Activated T-helper 9 cell treated with anti-CD3 and anti-CD28 coated beads, Interleukin-2, amount 50 U/mL, for 16 hours (primary cell): ENCODE measurements around the gene OR5A1.
"Not testable (repeated sequence)": the region's sequence is repeated elsewhere in the genome, so short reads cannot be mapped to it uniquely, and the experiment has no call there.

Experiments
- DNase-seq: peaks from one replicate; pipeline ENCODE4 v3.0.0-alpha.2; 2020; ENCODE audit warnings: low read depth

The OR5A1 gene

DNA sequence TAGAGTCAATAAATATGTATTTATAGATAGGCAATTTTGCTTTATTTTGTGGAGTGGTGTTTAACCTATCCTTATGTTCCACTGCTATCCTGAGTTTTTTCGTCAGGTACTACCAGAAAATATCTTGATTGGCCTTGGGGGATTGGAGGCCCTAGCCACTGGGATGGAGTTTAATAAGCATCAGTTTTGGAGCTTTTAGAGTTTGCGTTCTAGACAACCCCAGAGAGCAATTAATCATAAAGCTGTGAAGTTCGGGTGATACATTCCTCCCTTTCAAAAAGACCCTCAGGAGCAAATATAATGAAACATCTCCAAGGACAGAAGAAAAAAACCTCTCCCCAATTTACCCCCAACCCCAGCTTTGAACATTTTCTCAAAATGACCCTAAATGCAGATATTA is at the start of gene OR5A1:
TSS of gene OR5A1 (plus strand) at position 301 of the 400 bp plus-strand sequence. CDS start 6,700 bp downstream, outside the sequence.
- no peak for DNase-seq

DNA sequence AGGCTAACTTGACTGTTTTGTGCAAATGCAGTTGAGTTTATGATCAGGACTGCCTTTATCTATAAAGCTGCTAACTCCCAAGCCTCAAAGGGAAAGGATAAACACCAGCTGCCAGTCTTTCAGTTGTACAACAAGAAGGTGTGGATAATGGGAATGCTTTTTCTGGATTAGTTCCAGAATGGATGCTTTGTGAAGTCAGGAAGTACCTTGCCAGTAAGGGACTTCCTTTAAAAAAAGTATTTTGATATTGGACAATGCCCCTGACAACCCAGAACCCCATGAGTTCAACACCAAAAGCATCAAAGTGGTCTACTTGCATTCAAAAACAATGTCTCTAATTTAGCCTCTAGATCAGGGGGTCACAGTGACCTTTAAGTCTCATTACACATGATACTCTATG is 42.1 kb upstream of the OR5A1 start:
- no peak for DNase-seq

DNA sequence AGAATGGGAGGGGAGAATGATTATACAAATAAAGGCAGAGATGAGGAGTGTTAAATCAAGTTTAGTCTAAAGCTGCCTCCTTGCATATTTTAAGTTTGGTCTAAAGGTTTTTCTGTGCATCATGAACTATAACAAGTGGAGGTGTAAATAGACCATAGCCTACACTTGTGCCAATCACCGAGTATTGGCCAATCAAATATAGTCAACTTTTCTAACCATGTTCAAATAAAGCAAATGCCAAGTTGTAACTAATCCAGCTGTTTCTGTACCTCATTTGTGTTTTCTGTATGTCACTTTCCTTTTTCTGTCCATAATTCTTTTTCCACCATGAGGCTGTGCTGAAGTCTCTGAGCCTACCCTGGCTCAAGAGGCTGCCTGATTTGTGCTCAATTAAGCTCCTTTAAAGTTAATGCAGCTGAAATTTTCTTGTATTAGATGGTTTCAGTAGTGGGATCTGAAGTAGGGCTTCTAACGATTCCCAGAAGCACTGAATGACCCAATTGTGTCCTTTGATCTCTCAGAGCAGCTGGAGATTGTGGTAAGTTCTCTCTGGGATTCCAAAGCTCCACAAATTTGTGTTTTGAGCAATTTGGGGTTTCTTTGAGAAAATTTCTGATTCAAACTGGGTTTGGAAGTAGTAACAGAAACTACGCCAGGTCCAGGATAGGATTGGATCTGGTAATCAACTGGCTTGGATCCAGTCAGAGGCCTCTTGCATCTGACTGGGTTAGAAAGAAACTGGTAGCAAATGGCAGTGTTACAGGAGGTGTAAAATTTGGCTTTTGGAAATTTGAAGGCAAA is 35.6 kb upstream of the OR5A1 start:
- no peak for DNase-seq

DNA sequence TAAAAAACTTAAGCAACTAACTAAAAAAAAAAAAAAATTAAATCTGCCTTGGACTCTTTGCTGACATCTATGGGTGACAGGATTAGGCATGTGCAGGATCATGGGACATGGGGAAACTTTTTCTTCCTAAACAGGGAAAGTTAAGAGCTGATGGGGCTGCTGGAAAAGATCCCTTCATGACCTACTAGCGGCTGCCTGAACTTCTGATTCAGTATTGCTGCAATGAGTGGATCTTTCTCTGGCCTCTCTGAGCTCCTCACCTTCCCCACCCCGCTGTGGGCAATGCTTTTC is 35.1 kb upstream of the OR5A1 start:
- no peak for DNase-seq

DNA sequence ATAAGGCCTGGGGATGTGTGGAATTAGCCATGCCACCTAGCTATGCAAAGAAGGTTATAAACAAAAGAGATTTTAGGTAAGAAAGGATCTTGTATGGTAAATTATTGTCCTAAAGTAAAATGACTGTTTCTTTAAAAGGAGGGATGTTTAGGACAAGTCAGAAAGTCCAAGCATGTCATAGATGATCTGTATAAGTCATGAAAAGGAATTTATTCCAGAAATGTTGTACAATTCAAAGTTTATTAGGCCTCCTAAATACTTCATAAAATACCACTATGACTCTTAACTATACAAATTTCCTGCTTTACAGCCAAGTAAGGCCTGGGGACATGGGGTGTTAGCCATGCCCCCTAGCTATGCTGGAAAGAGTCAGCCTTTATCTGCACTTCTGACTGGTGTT is 32.7 kb upstream of the OR5A1 start:
- no peak for DNase-seq

DNA sequence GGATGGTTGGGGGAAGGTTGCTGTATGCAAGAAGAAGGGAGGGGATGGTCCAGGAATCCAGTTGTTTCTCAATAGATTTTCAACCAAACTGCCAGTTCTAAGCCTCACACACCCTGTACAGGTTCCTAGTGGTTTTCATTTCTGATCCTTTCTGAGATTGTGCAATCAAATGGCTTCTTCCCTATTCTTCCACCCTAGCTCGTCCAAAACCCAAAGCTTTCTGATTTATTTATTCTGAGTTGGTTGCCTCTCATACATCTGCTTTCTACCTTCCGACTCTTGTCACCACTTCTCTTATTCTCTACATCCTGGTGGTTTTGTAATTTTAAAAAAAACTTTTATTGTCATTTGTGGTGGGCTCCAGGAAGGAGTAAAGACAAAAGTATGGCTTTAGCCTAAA is 22.6 kb upstream of the OR5A1 start:
- no peak for DNase-seq

DNA sequence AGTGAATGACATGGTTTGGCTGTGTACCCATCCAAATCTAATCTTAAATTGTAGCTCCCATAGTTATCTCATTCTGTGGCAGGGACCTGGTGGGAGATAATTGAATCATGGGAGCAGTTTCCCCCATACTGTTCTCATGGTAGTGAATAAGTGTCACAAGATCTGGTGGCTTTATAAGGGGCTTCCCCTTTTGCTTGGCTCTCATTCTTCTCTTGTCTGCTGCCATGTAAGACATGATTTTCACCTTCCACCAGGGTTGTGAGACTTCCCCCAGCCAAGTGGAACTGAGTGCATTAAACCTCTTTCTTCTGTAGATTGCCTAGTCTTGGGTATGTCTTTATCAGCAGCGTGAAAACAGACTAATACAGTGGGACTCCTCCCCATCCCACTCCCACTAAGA is 21.2 kb upstream of the OR5A1 start:
- DNase-seq: no peak

DNA sequence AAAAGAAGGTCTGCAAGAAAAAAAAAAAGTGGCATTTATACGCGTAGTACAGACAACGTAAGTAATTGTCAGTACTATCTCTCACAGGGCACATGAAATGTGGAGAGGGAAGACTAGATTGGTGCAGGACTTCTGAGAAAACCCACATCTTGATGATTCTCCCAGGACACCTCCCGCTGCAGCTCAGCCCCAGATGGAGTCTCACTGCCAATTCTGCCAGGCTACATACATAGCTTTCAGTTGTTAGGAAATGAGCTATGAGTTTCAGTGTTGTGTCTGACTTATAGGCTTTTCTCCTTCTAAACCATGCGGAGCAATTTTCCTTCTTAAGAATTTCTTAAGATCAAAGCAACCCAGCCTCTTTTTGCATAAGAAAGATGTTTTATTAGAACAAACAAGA is 19.7 kb upstream of the OR5A1 start:
- no peak for DNase-seq

DNA sequence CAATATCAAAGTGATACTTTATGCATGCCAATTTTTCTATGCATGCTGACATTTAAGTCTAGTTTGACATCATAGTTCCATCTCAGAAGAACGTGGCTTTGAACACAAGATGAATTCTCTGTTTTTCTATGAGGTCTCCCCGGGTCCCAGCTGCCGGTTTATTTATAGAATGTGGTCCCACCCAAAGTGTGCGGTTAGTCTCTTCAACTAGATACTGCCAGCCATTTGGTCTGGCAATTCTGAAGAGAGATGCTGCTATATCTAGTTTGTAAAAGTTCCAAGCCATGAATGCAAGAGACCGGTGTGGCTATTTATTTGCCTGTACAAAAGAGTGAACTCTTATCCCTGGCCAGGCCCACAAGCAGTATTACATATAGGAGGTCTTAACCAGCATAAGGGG is 19.2 kb upstream of the OR5A1 start:
- no peak for DNase-seq

DNA sequence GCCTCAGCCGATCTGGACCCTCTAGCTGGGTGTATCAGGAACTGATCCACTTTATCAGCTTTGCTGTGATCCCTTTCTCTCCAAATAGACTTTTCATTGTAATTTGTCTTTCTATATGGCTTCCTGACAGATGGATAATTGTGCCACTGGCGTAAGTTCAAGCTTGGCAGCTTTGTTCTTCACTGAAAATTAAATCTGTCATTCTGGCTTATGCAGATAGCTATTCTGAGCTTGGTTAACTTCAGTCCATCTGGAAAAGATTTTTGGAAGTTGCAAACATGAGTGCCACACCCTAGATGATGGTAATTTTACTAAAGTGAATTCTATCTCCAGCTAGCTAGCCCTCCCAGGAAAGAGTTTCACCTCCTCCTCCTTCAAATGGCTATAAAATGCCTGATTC is 18.1 kb upstream of the OR5A1 start:
- DNase-seq: no peak

DNA sequence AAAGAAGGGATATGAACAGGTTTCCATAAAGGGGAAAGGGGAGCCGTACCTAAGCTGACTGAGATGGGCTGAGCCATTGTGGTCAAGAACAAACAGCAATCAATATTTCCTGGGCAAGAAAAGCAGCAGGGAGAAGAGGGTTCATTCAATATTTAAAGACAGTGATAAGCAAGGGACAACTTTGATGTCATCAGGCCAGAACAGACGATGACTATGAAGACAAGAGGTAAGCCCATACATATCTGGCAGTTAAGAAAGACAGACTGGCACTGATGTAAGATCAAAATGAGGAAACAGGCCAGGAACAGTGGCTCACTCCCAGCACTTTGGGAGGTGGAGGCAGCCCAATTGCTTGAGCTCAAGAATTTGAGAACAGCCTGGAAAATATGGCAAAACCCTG is 12.4 kb upstream of the OR5A1 start:
- no peak for DNase-seq

DNA sequence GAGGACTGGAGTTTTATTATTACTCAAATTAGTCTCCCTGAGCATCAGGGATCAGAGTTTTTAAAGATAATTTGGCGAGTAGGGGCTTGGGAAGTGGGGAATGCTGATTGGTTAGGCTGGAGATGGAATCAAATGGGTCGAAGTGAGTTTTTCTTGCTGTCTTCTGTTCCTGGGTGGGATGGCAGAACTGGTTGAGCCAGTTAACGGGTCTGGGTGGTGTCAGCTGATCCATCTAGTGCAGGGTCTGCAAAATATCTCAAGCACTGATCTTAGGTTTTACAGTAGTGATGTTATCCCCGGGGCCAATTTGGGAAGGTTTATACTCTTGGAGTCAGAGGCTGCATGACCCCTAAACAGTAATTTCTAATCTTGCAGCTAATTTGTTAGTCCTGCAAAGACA is 11.1 kb upstream of the OR5A1 start:
- DNase-seq: no peak

DNA sequence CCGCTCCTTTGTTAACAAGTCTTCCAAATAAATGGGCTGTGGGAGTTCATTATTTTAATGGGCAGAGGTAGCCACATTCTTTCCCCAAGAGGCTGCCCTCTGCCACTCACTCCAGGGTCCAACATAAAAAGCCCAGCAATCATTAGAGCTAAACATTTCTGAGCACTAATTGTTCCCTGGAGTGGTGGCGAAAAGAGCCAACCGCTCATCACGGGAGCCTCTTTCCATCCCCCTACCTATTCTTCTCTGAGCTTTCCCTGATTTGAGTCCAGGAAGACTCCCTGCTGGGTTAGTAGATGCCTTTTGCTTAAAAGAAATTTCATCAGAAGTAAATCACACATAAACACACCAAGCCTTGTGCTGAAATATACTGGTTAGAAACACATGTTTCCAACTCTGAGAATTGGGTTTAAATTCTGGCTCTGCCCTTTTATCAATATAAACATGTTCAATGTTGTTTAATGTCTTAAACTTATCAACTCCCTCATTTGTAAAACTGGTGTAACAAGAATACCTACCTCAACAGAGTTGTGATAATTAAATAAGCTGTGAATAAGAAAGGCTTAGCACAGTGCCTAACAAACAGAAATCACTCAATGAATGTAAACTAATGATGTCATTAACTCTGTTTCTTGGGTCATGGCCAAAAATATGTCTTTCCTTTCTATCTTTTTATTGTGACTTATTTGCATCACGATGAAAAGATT is 9.8 kb upstream of the OR5A1 start, which contains the start of gene OR5A2:
TSS of gene OR5A2 (minus strand) at position 53 of the 707 bp plus-strand sequence. CDS start 3,460 bp downstream, outside the sequence.
- DNase-seq: no peak

DNA sequence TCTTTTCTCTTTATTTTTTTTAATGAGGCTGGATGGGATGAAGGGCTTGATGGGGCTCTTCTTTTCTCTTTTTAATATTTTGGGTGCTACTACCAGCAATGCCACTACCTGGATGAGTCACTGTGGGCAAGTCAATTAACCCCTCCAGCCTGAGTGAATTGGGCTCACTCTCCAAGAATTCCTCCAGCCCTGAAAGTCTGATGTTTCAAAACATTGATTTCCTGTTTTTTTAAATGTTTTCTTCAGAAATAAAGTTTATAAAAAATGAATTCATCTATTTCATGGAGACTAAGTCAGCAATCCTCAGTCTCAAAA is 9.2 kb upstream of the OR5A1 start:
- no peak for DNase-seq

DNA sequence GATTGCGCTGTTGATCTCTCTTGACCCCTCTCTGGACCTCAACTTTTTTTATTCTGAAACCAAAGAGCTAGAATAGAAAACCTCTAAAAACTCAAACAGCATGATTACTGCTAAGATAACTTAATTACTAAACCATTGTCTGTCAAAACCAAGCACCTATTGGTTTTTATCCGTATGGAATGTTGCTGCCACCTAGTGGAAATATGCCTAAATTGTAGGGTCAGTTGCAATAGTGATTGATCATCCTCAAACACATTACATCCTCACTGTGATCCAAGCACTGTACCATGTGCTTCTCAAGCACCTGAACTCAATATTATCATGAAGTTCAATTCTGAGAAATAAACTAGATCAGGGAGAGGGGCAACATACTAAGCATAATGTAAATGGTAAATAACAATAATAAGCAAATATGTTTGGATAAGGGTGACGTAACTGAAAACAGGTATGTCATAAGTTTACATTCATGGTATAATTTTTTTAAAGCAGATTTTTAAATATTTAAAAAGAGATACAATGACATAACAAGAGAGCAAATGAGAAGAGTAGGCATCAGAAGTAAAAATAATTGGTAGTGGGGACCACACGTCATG is 6.2 kb upstream of the OR5A1 start:
- no peak for DNase-seq

DNA sequence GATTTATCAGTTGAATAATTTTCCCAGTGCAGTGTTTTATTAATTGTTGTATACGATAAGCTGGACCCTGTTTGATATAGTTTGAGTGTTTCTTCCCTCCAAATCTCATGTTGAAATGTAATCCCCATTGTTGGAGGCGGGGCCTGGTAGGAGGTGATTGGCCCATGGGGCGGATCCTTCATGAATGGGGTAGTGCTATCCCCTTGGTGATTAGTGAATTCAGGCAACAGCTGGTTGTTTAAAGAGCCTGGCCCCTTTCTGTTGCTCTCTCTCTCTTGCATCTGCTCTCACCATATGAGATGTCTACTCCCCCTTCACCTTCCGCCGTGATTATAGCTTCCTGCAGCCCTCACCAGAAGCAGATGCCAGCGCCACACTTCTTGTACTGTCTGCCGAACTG is 1.5 kb downstream of the OR5A1 start:
- no peak for DNase-seq

DNA sequence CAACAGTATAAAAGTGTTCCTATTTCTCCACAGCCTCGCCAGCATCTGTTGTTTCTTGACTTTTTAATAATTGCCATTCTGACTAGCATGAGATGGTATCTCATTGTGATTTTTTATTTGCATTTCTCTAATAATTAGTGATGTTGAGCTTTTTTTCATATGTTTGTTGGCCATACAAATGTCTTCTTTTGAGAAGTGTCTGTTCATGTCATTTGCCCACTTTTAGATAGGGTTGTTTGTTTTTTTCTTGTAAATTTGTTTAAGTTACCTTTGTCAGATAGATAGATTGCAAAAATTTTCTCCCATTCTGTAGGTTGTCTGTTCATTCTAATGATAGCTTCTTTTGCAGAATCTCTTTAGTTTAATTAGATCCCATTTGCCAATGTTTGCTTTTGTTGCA is 9.4 kb downstream of the OR5A1 start:
- DNase-seq: not testable (repeated sequence)

DNA sequence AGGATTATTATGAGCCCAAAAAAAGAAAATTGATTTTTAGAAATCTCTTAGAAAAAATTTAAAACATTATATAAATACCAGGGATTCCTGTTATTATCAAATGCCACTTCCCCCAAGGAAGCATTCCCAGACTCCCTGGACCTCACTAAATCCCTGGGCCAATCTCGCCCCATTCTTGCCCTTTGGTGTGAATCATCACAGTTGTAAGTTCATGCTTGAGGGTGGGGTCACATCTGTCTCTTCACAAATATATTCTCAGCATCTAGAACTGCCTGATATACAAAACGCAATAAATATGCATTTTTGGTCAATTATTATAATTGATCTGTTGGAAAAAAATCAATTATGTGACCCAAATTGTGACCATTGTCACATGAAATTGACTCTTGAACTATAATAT is 12.2 kb downstream of the OR5A1 start:
- DNase-seq: no peak

DNA sequence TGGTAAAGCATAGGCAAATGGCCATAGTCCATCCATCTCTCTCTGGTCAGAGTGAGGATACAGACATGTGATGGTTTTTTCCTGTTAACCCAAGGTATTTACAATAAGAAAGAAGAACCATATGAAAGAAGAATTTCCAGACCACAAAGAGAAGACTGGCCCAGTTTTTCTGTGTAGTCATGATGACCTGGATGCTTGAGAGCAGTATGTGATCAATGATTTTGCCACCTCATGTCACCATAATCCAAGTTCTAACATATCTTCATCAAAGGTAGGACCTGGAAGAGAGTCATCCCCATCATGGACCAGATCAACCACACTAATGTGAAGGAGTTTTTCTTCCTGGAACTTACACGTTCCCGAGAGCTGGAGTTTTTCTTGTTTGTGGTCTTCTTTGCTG is 20.4 kb downstream of the OR5A1 start, which contains the start of gene OR4D6:
TSS of gene OR4D6 (plus strand) at position 301 of the 400 bp plus-strand sequence. CDS start at position 301, 0 bp downstream.
- no peak for DNase-seq

DNA sequence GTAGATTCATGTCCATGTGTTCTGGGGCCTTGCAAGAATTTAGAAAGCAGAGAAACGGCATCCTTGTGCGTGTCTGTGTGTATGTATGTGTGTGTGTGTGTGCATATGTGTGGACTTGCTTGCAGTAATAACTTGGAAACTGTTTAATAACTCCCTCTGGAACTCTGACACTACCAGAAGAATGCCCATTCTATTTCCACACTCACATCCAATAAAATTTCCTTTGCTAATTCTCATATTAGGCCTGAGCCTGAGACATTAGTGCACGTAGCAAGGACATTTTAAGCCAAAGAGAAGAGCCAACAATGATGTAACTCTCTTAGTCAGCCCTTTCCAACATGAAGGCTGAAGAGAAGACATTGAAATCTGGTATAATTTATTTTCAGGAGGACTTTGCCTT is 23.6 kb downstream of the OR5A1 start:
- no peak for DNase-seq

DNA sequence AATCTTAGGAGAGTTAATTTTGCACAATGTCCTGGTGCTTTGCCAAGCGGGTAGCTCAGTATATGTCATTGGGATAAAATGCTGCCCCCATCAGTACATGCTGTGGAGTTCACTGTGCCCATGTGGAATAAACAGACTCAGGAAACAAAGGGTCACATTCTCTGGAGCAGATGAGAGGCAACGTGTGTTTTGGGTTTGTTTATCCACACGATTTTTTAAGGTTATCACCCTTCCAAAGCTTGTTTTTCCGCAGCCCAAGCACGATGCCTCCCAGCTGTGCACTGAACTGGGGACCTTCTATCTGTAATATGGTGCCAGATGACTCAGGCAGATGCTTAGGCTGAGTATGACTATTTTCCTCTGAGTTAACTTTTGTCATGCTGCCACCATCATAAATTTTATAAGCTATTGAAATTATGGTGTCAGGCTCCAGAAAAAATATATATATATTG is 26.9 kb downstream of the OR5A1 start:
- DNase-seq: no peak

DNA sequence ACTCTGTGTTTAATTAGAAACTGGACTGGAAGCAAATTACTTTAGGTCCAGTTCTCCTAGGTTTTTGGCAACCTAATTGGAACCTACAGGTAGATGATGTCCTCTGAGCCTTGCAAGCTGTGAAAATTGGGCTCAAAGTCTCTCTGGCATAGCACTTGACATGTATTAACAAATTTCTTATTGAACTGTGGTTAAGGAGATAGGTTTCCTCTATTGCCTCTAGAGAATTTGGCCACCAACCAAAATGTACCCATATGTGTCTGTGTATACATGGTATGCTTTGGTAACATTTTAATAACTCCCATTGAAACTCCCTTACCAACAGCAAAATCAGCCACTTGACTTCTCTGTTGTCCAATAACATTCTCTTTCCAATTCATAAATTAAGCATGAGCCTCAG is 36.7 kb downstream of the OR5A1 start, which contains the start of gene OR4D10:
TSS of gene OR4D10 (plus strand) at position 301 of the 400 bp plus-strand sequence. CDS start 4,115 bp downstream, outside the sequence.
- no peak for DNase-seq

DNA sequence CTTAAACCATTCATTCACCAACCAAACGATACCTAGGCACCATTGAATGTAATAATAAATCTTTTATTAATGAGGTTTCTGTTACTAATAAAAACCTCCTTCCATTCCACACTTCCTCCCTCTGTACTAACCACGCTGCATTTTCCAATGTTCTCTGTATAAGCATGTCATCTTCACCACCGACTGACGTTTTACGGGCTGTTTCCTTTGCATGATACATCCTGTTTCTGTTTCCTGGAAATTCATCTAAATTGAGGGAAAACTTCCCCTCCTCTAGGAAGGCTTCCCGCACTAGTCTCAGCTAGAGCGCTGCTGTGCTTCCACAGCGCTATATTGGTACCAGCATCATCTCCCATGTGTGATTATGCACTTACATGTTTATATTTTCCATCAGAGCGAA is 38.9 kb downstream of the OR5A1 start:
- DNase-seq: no peak
